HG02678 (cell line): Measurements from ENCODE around the gene MYO18A.

Experiments
- ATAC-seq: cut with Tn5 transposase; IDR thresholded peaks from one replicate; pipeline ENCODE4 v1.9.1; 2021; ENCODE audit warnings: mild to moderate bottlenecking, moderate library complexity; ENCODE audit not compliant: unreplicated experiment

The MYO18A gene

DNA sequence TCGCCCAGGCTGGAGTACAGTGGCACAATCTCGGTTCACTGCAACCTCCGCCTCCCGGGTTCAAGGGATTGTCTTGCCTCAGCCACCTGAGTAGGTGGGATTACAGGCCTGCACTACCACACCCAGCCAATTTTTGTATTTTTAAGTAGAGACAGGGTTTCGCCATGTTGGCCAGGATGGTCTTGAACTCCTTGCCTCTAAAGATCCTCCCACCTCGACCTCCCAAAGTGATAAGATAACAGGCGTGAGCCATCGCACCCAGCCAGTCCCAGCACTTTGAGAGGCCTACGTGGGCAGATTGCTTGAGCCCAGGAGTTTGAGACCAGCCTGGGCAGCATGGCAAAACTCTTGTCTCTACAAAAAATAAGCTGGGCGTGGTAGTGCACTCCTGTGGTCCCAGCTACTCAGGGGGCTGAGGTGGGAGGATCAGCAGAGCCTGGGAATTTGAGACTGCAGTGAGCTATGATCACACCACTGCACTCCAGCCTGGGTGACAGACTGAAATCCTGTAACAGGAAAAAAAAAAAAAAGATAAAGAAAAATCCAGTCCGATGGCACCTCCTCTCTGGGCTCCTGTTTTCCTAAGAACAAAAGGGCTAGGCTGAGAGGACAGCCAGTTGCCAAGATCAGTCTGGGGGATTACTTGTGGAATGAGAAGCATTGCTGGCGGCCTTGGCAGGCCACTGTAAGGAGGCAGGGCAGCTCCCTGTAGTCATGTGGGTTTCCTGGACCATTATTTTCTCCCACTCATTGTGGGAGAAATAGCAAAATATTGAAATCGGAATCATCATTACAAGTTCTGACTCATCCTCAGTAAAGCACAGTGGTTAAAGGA lies 140.2 kb downstream of the MYO18A start:
- no peak for ATAC-seq

- ATAC-seq = no peak
Observed at GRCh38 chr17:29038085-29038795, 142.0 kb downstream of the MYO18A start.

GRCh38 chr17:29037739-29038084 lies 142.5 kb downstream of the MYO18A start:
- ATAC-seq = no peak

- no peak for ATAC-seq
Observed at GRCh38 chr17:29036584-29036983, 143.6 kb downstream of the MYO18A start.

DNA sequence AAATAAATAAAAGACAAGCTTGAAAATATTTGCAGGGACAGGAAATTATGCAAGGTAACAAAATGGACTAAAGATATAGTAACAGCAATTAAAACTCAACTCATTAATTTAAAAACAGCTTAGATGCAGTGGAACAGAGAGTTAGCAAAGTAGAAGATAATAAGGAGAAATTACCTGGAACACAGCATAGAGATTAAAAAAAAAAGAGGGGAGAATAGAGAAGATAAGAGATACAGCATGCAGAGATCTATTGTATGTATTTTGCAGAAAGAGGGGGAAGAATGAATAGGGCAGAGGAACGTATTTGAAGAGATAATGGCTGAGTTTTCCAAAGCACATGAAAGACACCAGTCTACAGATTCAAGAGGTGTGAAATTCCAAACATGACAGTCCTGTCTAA lies 145.7 kb downstream of the MYO18A start:
- no peak for ATAC-seq

GRCh38 chr17:29032857-29033197 lies 147.4 kb downstream of the MYO18A start:
- no peak for ATAC-seq

DNA sequence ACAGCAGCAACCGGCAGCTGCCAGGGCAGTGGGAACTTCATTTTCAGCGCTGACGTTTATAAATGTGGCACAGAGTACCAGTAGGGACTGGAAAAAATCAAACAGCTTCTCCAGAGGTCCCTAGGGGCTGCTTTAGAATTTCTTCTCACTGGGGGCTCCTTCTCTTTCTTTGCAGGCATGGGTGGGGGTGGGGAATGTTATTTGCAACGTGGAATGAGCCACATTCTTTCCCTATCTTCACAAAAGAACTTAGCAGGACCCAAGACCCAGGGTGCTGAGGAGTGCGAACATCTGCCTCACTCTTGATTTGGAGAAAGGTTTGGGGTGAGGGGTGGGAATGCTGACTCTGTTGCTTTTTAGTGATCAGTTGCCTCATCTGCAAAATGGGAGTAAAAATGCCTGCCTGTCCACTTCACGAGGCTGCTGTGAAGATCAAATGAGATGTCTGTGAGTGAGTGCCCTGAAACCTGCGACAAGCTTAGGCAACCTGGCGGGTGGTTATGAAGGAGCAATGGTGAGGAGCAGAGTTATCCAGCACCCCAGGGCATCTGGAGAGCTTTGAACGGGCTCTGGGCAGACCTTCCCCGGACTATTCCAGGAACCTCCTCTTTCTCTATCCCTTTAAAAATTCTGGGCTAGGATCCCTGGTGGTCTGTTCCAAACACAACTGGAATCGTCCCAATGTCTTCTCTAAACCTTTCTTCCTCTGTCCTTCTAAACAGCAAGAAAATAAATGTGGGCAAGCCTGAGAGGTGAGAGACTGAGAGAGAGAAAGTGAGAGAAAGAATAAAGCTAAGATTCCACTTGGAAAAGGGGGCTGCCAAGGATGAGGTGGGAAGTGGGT lies 148.0 kb downstream of the MYO18A start:
- no peak for ATAC-seq

GRCh38 chr17:29031488-29031887 lies 148.7 kb downstream of the MYO18A start:
- no peak for ATAC-seq

GRCh38 chr17:29024316-29024952 lies 155.8 kb downstream of the MYO18A start:
- no peak for ATAC-seq

DNA sequence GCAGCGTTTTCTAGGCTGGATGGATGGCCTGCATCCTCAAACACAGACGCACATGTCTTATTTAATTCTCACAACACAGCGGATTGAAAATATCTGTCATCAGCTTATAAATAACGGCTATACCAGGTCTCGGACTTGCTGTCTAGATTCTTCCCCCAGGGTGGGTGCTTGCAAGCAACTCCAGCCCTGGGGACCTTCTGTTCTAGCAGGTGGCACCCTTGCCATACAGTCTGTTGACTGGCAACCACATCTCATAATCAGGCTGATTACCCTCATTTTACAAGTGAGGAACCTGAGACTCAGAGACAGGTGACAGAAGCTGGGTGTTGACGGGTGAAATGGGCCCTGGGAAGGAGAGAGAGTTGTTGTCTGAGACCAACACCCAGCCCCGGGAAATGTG lies 158.1 kb downstream of the MYO18A start:
- ATAC-seq = no peak

- ATAC-seq = no peak
Observed at GRCh38 chr17:29021226-29021625, 159.0 kb downstream of the MYO18A start.
